Endothelial cell of umbilical vein (primary cell): ENCODE data around the gene DPH1. TPM values are rescaled to one million over a fixed set of nuclear protein-coding genes. Genes with fewer than 3 reads are reported as not detected.

ENCODE experiments used
- BruUV-seq: library from RNA; stranded (reverse); fragments of 400-500 nt; replicated peaks from 2 replicates; lab custom pipeline; 2021; lab: Mats Ljungman, UMichigan
- CTCF ChIA-PET: fragments of 300-600, 350-600 bp; sonication (Branson Sonifier 250); formaldehyde crosslinking; loops from one replicate; lab custom pipeline; 2021; ENCODE audit warnings: antibody characterized with exemption, inconsistent platforms; lab: Charles Lee
- POLR2A ChIA-PET: fragments of 300-600, 350-600 bp; sonication (Branson Sonifier 250); formaldehyde crosslinking; loops from one replicate; lab custom pipeline; 2021; ENCODE audit warnings: antibody characterized with exemption, inconsistent platforms; lab: Charles Lee
- DNase-seq: peaks from one replicate; pipeline ENCODE4 v3.0.0-alpha.2; 2011; ENCODE audit warnings: low read depth, low spot score
- FAIRE-seq: peaks from 2 replicates; lab custom pipeline; 2011; peaks lifted over from hg19 to GRCh38; lab: Jason Lieb, UNC
- H2AFZ ChIP-seq: 2 replicates; pipeline ENCODE4 v1.6.0; 2012; ENCODE audit warnings: low read depth, low read length, control low read depth, inconsistent platforms
- H3K27ac ChIP-seq: 2 replicates; pipeline ENCODE4 v1.5.1; 2011; ENCODE audit warnings: low read depth, mild to moderate bottlenecking, control low read depth, low read length, moderate library complexity; ENCODE audit not compliant: insufficient read depth
- H3K27me3 ChIP-seq, 2 experiments: 2 replicates each; pipeline versions ENCODE4 v1.6.0 to v1.6.1; 2011; ENCODE audit warnings: low read length in 2 of 2, mixed read lengths in 1 of 2; ENCODE audit not compliant: control insufficient read depth in 2 of 2, insufficient read depth in 2 of 2
- H3K36me3 ChIP-seq, 2 experiments: 2 replicates in 1 of 2; 3 replicates in 1 of 2; pipeline ENCODE4 v1.5.1; 2011; ENCODE audit warnings: low read length in 2 of 2, mild to moderate bottlenecking in 1 of 2, moderate library complexity in 1 of 2; ENCODE audit not compliant: control insufficient read depth in 2 of 2, insufficient read depth in 2 of 2; ENCODE audit errors: extremely low read depth in 1 of 2
- H3K4me1 ChIP-seq: 3 replicates; pipeline ENCODE4 v1.5.1; 2011; ENCODE audit warnings: mild to moderate bottlenecking, low read length; ENCODE audit not compliant: control insufficient read depth, insufficient read depth; ENCODE audit errors: extremely low read depth
- H3K4me2 ChIP-seq: 2 replicates; pipeline ENCODE4 v1.6.1; 2011; ENCODE audit warnings: low read length, control low read depth, mixed read lengths; ENCODE audit not compliant: insufficient read depth
- H3K4me3 ChIP-seq, 3 experiments: fragments of 200-600 bp in 1 of 3; sonication (generic), shearing (Covaris generic) in 1 of 3; replicated peaks in 1 of 3; 2 replicates each; pipeline ENCODE4 v1.5.1; 2011 to 2016; ENCODE audit warnings: control low read depth in 3 of 3, low read length in 3 of 3, mild to moderate bottlenecking in 2 of 3, inconsistent platforms in 1 of 3, low read depth in 1 of 3, moderate library complexity in 1 of 3; ENCODE audit not compliant: insufficient read depth in 1 of 3
- H3K79me2 ChIP-seq: 2 replicates; pipeline ENCODE4 v1.6.0; 2012; ENCODE audit warnings: low read length, inconsistent platforms; ENCODE audit not compliant: control insufficient read depth, insufficient read depth
- H3K9ac ChIP-seq: replicated peaks from 2 replicates; pipeline ENCODE3; 2011; ENCODE audit warnings: low read length, control low read depth; ENCODE audit not compliant: insufficient read depth; ENCODE audit errors: extremely low read depth
- H3K9me1 ChIP-seq: replicated peaks from 3 replicates; pipeline ENCODE4 v1.6.0; 2011; ENCODE audit warnings: mild to moderate bottlenecking, low read length; ENCODE audit not compliant: control insufficient read depth, insufficient read depth; ENCODE audit errors: extremely low read depth
- H3K9me3 ChIP-seq: replicated peaks from 2 replicates; pipeline ENCODE4 v1.5.1; 2012; ENCODE audit warnings: low read length, inconsistent platforms; ENCODE audit not compliant: control insufficient read depth, insufficient read depth
- H4K20me1 ChIP-seq: replicated peaks from 2 replicates; pipeline ENCODE3; 2011; ENCODE audit warnings: mild to moderate bottlenecking, low read length; ENCODE audit not compliant: control insufficient read depth, insufficient read depth; ENCODE audit errors: extremely low read depth
- CTCF ChIP-seq, 2 donors: IDR thresholded peaks; 1 replicate in 1 of 2; 2 replicates in 1 of 2; pipeline ENCODE4 v1.5.1; 2011; ENCODE audit warnings: low read length in 2 of 2, mild to moderate bottlenecking in 2 of 2, moderate library complexity in 2 of 2, control low read depth in 1 of 2, inconsistent platforms in 1 of 2, low read depth in 1 of 2; ENCODE audit not compliant: insufficient read depth in 1 of 2; ENCODE audit errors: extremely low read depth in 1 of 2
- EZH2 ChIP-seq: IDR thresholded peaks from 2 replicates; pipeline ENCODE4 v1.6.1; 2012; ENCODE audit warnings: borderline replicate concordance, low read depth, mild to moderate bottlenecking, moderate library complexity, low read length, inconsistent platforms; ENCODE audit not compliant: severe bottlenecking
- GATA2 ChIP-seq: IDR thresholded peaks from 2 replicates; pipeline ENCODE4 v1.7.0; 2011; ENCODE audit warnings: low read depth, mild to moderate bottlenecking, moderate library complexity, mixed read lengths, low read length; ENCODE audit not compliant: insufficient read length, insufficient read depth
- MYC ChIP-seq: IDR thresholded peaks from one replicate; pipeline ENCODE4 v1.6.1; 2011; ENCODE audit warnings: mild to moderate bottlenecking, low read depth, low read length
- dilution Hi-C: fragments of 300-500 bp; cut with MboI; formaldehyde crosslinking; loops from one replicate; pipeline ENCODE4 v1.15.0; 2019; ENCODE audit warnings: low sequenced_read_pairs; ENCODE audit not compliant: extremely low pct_ligation_motif_present
- intact Hi-C: fragments of 100-400 bp; cut with micrococcal nuclease; formaldehyde crosslinking; loops from one replicate; pipeline ENCODE4 v1.10.0; 2022
- polyA plus RNA-seq, 4 experiments: library from polyadenylated mRNA; depleted of rRNA in 3 of 4; stranded (reverse) in 3 of 4; unstranded in 1 of 4; fragments of >200 nt; gene quantifications; 2 replicates each; pipeline versions ENCODE4 v1.2.1 to v1.2.3, GENCODE V29; 2011 to 2012; ENCODE audit warnings: missing spikeins in 1 of 4
- total RNA-seq: library from RNA; stranded (reverse); gene quantifications from 2 replicates; pipeline ENCODE4 v1.2.3, GENCODE V29; 2021

Gene DPH1
- total and polyA plus RNA-seq, 2 donors (not counting 3 experiments of a cell fraction or from before 2014, with no cell fraction given), result 37.8 to 45.6 TPM

GRCh38 chr17:2017274-2017941, 12.5 kb upstream of the DPH1 start:
- no peak overlapping the region for H3K4me2 ChIP-seq
- no peak overlapping the region for H3K9ac ChIP-seq
- no peak for FAIRE-seq
- ChIA-PET POLR2A (no interaction called here), CTCF (no interaction called here)
- intact Hi-C loops, result no loop called here
- H3K27ac ChIP-seq, result no peak overlapping the region
- H3K9me1 ChIP-seq, result no peaks in the 10 kb centered on the region
- H3K79me2 ChIP-seq, result no peaks in the 10 kb centered on the region
- TF ChIP-seq GATA2 (no peak), EZH2 (no peak), MYC (no peak), CTCF (IDR thresholded peaks at IDR 0.05; ENCODE audit: extremely low read depth in 1 of 2, insufficient read depth in 1 of 2, low read depth in 1 of 2, low read length in 2 of 2) (no peak)
- no peak overlapping the region for H3K4me3 ChIP-seq
- H2AFZ ChIP-seq, result no peak overlapping the region
- no peaks in the 10 kb centered on the region for H4K20me1 ChIP-seq
- no peak for DNase-seq
- dilution Hi-C loops, result no loop called here
- peaks cover 0 to 12% of the 10 kb centered on the region in 2 experiments for H3K27me3 ChIP-seq
- no TSS peak for BruUV-seq
- H3K4me1 ChIP-seq, result peaks cover 10% of the 10 kb centered on the region
- H3K9me3 ChIP-seq, result no peaks in the 10 kb centered on the region
- no peaks in the 10 kb centered on the region for H3K36me3 ChIP-seq
